ENCODE measurements around the gene GATAD2B. TPM values are rescaled to one million over a fixed set of nuclear protein-coding genes. Genes with fewer than 3 reads are reported as not detected.

GATAD2B gene
- total and polyA plus RNA-seq, 4 donors, result 4.6 to 41.7 (median 13.4) TPM

- DNase-seq, result no peak
- Histone ChIP-seq H3K4me1 (ENCODE audit: control insufficient read depth in 5 of 5, insufficient read depth in 5 of 5, low read length in 5 of 5) (peaks cover 2 to 25% (median 17%) of the 10 kb centered on the region in 5 donors), H3K27ac (ENCODE audit: low read depth in 1 of 2, low read length in 1 of 2) (no peak overlapping the region), H3K9ac (ENCODE audit: insufficient read depth in 1 of 2, low read length in 2 of 2) (peak overlapping the region in 1 of 2 donors; percentile 96), H3K27me3 (ENCODE audit: control insufficient read depth in 3 of 3, insufficient read depth in 3 of 3, low read length in 2 of 3) (no peaks in the 10 kb centered on the region), H3K4me3 (no peak overlapping the region), H3K36me3 (ENCODE audit: control insufficient read depth in 4 of 4, insufficient read depth in 4 of 4, low read length in 4 of 4) (peaks cover 0 to 3% (median 0%) of the 10 kb centered on the region in 4 donors), H3K9me3 (ENCODE audit: control insufficient read depth in 4 of 4, insufficient read depth in 3 of 4, low read length in 3 of 4) (no peaks in the 10 kb centered on the region)
- 95% methylated on average over 9 of the region's 9 CpGs for WGBS, 2 donors
- TF ChIP-seq CTCF (IDR thresholded peaks at IDR 0.05; ENCODE audit: control extremely low read depth, extremely low read depth), result no peak
- ATAC-seq (ENCODE audit: insufficient read depth, low FRiP score), result no peak
These were observed 42.7 kb downstream of the GATAD2B start for GRCh38 chr1:153880024-153880423.

GRCh38 chr1:153877112-153877511, 45.7 kb downstream of the GATAD2B start:
- no peak for DNase-seq
- Histone ChIP-seq H3K27ac (ENCODE audit: low read depth in 1 of 2, low read length in 1 of 2) (no peak overlapping the region), H3K4me1 (ENCODE audit: control insufficient read depth in 5 of 5, insufficient read depth in 5 of 5, low read length in 5 of 5) (peaks cover 4 to 19% (median 16%) of the 10 kb centered on the region in 5 donors), H3K9me3 (ENCODE audit: control insufficient read depth in 4 of 4, insufficient read depth in 3 of 4, low read length in 3 of 4) (no peaks in the 10 kb centered on the region), H3K9ac (ENCODE audit: insufficient read depth in 1 of 2, low read length in 2 of 2) (no peak overlapping the region), H3K27me3 (ENCODE audit: control insufficient read depth in 3 of 3, insufficient read depth in 3 of 3, low read length in 2 of 3) (no peaks in the 10 kb centered on the region), H3K36me3 (ENCODE audit: control insufficient read depth in 4 of 4, insufficient read depth in 4 of 4, low read length in 4 of 4) (peaks cover 0 to 3% (median 1%) of the 10 kb centered on the region in 4 donors), H3K4me3 (no peak overlapping the region)
- 78 to 80% methylated on average over 1 of the region's 1 CpG for WGBS, 2 donors
- TF ChIP-seq CTCF (IDR thresholded peaks at IDR 0.05; ENCODE audit: control extremely low read depth, extremely low read depth), result no peak
- ATAC-seq (ENCODE audit: insufficient read depth, low FRiP score), result no peak

GRCh38 chr1:153872934-153873333, 49.8 kb downstream of the GATAD2B start:
- WGBS, 2 donors, result 62 to 64% methylated on average over 2 of the region's 2 CpGs

More at GRCh38 chr1:153872934-153873333, 49.8 kb downstream of the GATAD2B start:
- ATAC-seq (ENCODE audit: insufficient read depth, low FRiP score) (no peak), DNase-seq (no peak)
- Histone ChIP-seq H3K9ac (ENCODE audit: insufficient read depth in 1 of 2, low read length in 2 of 2) (no peak overlapping the region), H3K27me3 (ENCODE audit: control insufficient read depth in 3 of 3, insufficient read depth in 3 of 3, low read length in 2 of 3) (no peaks in the 10 kb centered on the region), H3K4me1 (ENCODE audit: control insufficient read depth in 5 of 5, insufficient read depth in 5 of 5, low read length in 5 of 5) (peaks cover 0 to 7% (median 3%) of the 10 kb centered on the region in 5 donors), H3K27ac (ENCODE audit: low read depth in 1 of 2, low read length in 1 of 2) (no peak overlapping the region), H3K36me3 (ENCODE audit: control insufficient read depth in 4 of 4, insufficient read depth in 4 of 4, low read length in 4 of 4) (peaks cover 0 to 4% (median 3%) of the 10 kb centered on the region in 4 donors), H3K4me3 (no peak overlapping the region), H3K9me3 (ENCODE audit: control insufficient read depth in 4 of 4, insufficient read depth in 3 of 4, low read length in 3 of 4) (no peaks in the 10 kb centered on the region)
- no peak for TF ChIP-seq CTCF (IDR thresholded peaks at IDR 0.05; ENCODE audit: control extremely low read depth, extremely low read depth)

Data from lung (tissue), 12 donors.